ENCODE results near the gene AKAP8.
"Not testable (repeated sequence)": the region's sequence is repeated elsewhere in the genome, so short reads cannot be mapped to it uniquely, and the experiment has no call there.

AKAP8 gene

DNA sequence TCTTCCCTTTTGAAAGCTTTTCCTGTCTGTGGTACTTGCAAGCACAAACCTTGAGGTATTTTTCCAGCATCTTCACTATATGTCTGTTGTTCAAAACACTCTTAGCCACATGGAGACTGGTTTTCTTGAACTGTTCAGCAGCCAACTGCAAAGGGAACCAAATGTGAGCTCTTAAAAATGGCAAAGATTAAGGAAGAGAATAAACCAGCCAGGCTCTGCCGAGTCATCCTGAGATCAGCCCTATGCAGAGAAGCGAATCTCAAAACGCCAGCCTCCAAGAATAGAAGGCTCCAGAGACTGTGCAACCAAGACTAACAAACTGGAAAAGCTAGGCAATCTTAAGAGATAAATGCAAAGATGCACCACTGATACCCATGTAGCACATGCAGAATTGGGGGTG is 20.7 kb downstream of the AKAP8 start:
- TF ChIP-seq, protein P1, sequence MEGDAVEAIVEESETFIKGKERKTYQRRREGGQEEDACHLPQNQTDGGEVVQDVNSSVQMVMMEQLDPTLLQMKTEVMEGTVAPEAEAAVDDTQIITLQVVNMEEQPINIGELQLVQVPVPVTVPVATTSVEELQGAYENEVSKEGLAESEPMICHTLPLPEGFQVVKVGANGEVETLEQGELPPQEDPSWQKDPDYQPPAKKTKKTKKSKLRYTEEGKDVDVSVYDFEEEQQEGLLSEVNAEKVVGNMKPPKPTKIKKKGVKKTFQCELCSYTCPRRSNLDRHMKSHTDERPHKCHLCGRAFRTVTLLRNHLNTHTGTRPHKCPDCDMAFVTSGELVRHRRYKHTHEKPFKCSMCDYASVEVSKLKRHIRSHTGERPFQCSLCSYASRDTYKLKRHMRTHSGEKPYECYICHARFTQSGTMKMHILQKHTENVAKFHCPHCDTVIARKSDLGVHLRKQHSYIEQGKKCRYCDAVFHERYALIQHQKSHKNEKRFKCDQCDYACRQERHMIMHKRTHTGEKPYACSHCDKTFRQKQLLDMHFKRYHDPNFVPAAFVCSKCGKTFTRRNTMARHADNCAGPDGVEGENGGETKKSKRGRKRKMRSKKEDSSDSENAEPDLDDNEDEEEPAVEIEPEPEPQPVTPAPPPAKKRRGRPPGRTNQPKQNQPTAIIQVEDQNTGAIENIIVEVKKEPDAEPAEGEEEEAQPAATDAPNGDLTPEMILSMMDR (IDR thresholded peaks at IDR 0.05; ENCODE audit: low read depth, low read length), result no peak
- DNase-seq, result no peak
- peaks cover 68% of the 10 kb centered on the region for H3K36me3 ChIP-seq
- no peaks in the 10 kb centered on the region for H3K27me3 ChIP-seq
- H3K4me3 ChIP-seq (ENCODE audit: low read depth, low read length), result no peak overlapping the region
- H3K4me1 ChIP-seq, result no peaks in the 10 kb centered on the region
- H3K9me3 ChIP-seq, result no peaks in the 10 kb centered on the region

DNA sequence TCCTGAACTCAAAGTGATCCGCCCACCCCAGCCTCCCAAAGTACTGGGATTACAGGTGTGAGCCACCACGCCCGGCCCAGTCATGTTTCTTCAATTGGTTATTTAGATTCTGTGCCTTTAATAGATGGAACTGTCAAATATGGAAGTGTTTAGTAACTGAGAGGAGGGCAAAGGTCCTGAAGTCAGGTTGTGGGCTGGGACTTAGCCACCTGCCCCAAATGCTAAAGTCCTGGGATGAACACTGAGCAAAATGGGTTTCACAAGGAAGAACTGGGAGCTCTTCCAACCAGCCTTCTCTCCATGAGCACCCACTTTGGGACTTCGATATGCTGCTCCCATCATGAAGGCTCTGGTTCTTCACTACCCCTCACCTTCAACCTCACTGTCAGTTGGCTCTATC is 21.7 kb downstream of the AKAP8 start:
- peaks cover 69% of the 10 kb centered on the region for H3K36me3 ChIP-seq
- no peaks in the 10 kb centered on the region for H3K27me3 ChIP-seq
- H3K4me3 ChIP-seq (ENCODE audit: low read depth, low read length), result no peak overlapping the region
- DNase-seq, result no peak
- no peaks in the 10 kb centered on the region for H3K9me3 ChIP-seq
- no peaks in the 10 kb centered on the region for H3K4me1 ChIP-seq
- TF ChIP-seq, protein P1 (IDR thresholded peaks at IDR 0.05; ENCODE audit: low read depth, low read length), result no peak

DNA sequence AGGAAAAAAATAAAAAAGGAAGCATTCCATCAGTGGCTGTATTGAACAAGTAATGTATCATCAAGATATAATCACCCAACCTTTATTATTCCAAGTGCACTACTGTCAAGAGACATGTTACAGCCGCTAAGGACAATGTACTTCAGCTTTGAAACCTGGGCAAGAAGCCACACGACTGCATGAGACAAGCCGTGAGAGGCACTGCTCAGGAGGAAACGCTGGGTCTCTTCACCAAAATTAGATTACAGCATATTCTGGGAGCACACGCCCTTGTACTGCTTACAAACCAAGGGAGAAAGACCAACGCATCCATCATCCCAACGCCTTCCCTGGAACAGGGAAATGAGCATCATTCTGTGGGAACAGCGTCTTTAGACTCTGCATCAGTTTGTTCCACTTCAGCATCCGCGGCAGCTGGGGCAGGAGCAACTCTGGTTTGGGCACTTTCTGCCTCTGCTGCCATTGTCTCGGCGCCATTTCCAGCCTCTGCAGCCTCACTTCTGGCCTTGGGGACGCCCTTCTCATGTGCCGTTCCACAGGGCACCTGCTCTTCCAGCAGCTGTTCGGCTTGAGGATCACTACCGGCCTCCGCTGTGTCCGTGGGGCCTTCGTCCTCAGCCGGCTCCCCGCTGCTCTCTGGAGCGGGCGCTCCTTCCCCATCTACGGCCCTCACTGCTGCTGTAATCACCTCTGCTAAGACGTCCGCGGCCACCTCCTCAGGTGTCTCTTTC is 24.9 kb downstream of the AKAP8 start:
- peaks cover 55% of the 10 kb centered on the region for H3K36me3 ChIP-seq
- DNase-seq, result no peak
- H3K27me3 ChIP-seq, result no peaks in the 10 kb centered on the region

GRCh38 chr19:15353908-15354307 is 25.7 kb downstream of the AKAP8 start:
- DNase-seq, result no peak
- Histone ChIP-seq H3K4me3 (ENCODE audit: low read depth, low read length) (no peak overlapping the region), H3K36me3 (peaks cover 47% of the 10 kb centered on the region), H3K4me1 (no peaks in the 10 kb centered on the region), H3K27me3 (no peaks in the 10 kb centered on the region), H3K9me3 (no peaks in the 10 kb centered on the region)
- TF ChIP-seq, protein P1 (IDR thresholded peaks at IDR 0.05; ENCODE audit: low read depth, low read length), result no peak

More for the DNA sequence above, 24.9 kb downstream of the AKAP8 start:
- Histone ChIP-seq H3K9me3 (no peaks in the 10 kb centered on the region), H3K4me1 (no peaks in the 10 kb centered on the region), H3K4me3 (ENCODE audit: low read depth, low read length) (no peak overlapping the region)
- TF ChIP-seq, protein P1 (IDR thresholded peaks at IDR 0.05; ENCODE audit: low read depth, low read length), result no peak

DNA sequence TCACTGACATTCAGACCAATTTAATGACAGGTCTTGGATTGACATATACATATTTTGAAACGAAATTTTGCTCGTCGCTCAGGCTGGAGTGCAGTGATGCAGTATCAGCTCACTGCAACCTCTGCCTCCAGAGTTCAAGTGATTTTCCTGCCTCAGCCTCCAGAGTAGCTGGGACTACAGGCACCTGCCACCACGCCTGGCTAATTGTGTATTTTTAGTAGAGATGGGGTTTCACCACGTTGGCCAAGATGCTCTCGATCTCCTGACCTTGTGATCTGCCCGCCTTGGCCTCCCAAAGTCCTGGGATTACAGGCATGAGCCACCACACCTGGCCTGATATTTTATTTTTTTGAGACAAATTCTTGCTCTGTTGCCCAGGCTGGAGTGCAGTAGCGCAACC is 27.1 kb downstream of the AKAP8 start:
- not testable (repeated sequence) for H3K9me3 ChIP-seq; H3K4me1 ChIP-seq; H3K4me3 ChIP-seq (ENCODE audit: low read depth, low read length); H3K27me3 ChIP-seq; DNase-seq
- peaks cover 35% of the 10 kb centered on the region for H3K36me3 ChIP-seq

DNA sequence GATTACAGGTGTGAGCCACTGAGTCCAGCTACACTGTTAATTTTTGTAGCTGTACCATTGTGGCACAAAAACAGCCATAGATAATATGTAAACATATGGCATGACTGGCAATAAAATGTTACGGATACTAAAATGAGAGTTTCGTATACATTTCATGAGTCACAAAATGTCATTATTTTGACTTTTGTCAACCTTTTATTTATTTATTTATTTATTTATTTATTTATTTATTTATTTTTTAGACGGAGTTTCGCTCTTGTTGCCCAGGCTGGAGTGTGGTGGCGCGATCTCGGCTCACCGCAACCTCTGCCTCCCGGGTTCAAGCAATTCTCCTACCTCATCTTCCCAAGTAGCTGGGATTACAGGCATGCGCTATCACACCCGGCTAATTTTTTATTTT is 38.3 kb downstream of the AKAP8 start:
- H3K4me1 ChIP-seq; DNase-seq; H3K27me3 ChIP-seq; H3K4me3 ChIP-seq (ENCODE audit: low read depth, low read length); H3K36me3 ChIP-seq; H3K9me3 ChIP-seq: not testable (repeated sequence)

DNA sequence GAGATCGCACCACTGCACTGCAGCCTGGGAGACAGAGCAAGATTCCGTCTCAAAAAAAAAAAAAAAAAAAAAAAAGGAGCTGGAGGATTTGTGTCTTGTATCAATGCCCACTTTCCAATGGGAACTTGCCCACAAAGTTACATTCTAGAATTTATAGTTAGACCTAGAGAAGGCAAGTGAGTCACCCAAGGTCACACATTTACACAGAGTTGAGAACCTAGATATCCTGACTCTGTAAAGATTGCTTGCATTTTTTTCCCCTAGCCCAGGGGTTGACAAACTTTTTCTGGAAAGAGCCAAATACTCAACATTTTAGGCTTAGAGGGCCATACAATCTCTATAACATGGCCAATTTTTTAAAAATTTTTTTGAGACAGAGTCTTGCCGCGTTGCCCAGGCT is 39.5 kb downstream of the AKAP8 start:
- no peaks in the 10 kb centered on the region for H3K9me3 ChIP-seq
- peaks cover 4% of the 10 kb centered on the region; the same call in 1 of the 2 replicates for H3K36me3 ChIP-seq
- no peaks in the 10 kb centered on the region for H3K27me3 ChIP-seq
- TF ChIP-seq, protein P1 (IDR thresholded peaks at IDR 0.05; ENCODE audit: low read depth, low read length), result no peak
- DNase-seq, result no peak
- H3K4me3 ChIP-seq (ENCODE audit: low read depth, low read length), result no peak overlapping the region
- no peaks in the 10 kb centered on the region for H3K4me1 ChIP-seq

Data from BE2C (cell line).